Naive thymus-derived CD4-positive, alpha-beta T cell (primary cell): Measurements from ENCODE around the gene CXCL16. TPM values are rescaled to one million over a fixed set of nuclear protein-coding genes. Genes with fewer than 3 reads are reported as not detected.
A peak's percentile ranks its signal among the peaks of the same experiment; 100 is the strongest.
"Not testable (repeated sequence)": the region's sequence is repeated elsewhere in the genome, so short reads cannot be mapped to it uniquely, and the experiment has no call there.

Experiments used
- ATAC-seq: fragments of 150-1000 bp; cut with Tn5 transposase; 2 replicates; pipeline ENCODE4 v1.10.0; 2021; ENCODE audit warnings: mild to moderate bottlenecking, moderate library complexity
- CTCF ChIA-PET: fragments of 350-600 bp; sonication (Branson Sonifier 250); formaldehyde crosslinking; loops from one replicate; lab custom pipeline; 2021; ENCODE audit warnings: antibody characterized with exemption; lab: Charles Lee
- POLR2A ChIA-PET: fragments of 350-600 bp; sonication (Branson Sonifier 250); formaldehyde crosslinking; loops from one replicate; lab custom pipeline; 2021; ENCODE audit warnings: antibody characterized with exemption, inconsistent platforms; lab: Charles Lee
- DNase-seq, 9 donors: peaks; one replicate each; pipeline versions ENCODE4 v3.0.0 to v3.0.0-alpha.2; 2020 to 2022; ENCODE audit warnings: mixed read lengths in 1 of 9
- H3K27ac ChIP-seq: one replicate; pipeline ENCODE4 v1.7.0; 2013; ENCODE audit warnings: mild to moderate bottlenecking, low read depth, low read length, moderate library complexity
- H3K27me3 ChIP-seq, 2 donors: one replicate each; pipeline ENCODE4 v1.7.0; 2013; ENCODE audit warnings: low read length in 2 of 2, mild to moderate bottlenecking in 2 of 2, moderate library complexity in 2 of 2; ENCODE audit not compliant: control insufficient read depth in 2 of 2, insufficient read depth in 2 of 2
- H3K36me3 ChIP-seq, 3 experiments: 1 replicate in 2 of 3; 2 replicates in 1 of 3; pipeline ENCODE4 v1.7.0; 2013; ENCODE audit warnings: low read length in 3 of 3, mild to moderate bottlenecking in 3 of 3, moderate library complexity in 1 of 3; ENCODE audit not compliant: insufficient read depth in 3 of 3, control insufficient read depth in 2 of 3
- H3K4me1 ChIP-seq, 2 donors: one replicate each; pipeline ENCODE4 v1.7.0; 2013; ENCODE audit warnings: low read length in 2 of 2, mild to moderate bottlenecking in 2 of 2, moderate library complexity in 1 of 2; ENCODE audit not compliant: control insufficient read depth in 2 of 2, insufficient read depth in 2 of 2
- H3K4me3 ChIP-seq: 2 replicates; pipeline ENCODE4 v1.7.0; 2013; ENCODE audit warnings: mild to moderate bottlenecking, low read length
- H3K9me3 ChIP-seq, 3 experiments: 1 replicate in 2 of 3; 2 replicates in 1 of 3; pipeline ENCODE4 v1.7.0; 2013; ENCODE audit warnings: low read length in 3 of 3; ENCODE audit not compliant: control insufficient read depth in 2 of 3
- H3K27ac Mint-ChIP-seq, 9 donors: one replicate each; pipeline ENCODE4 v1.8.0; 2020 to 2022; ENCODE audit warnings: mixed read lengths in 9 of 9, mild to moderate bottlenecking in 8 of 9, moderate library complexity in 5 of 9, inconsistent platforms in 2 of 9
- H3K27me3 Mint-ChIP-seq, 5 donors: one replicate each; pipeline ENCODE4 v1.8.0; 2021 to 2022; ENCODE audit warnings: mixed read lengths in 5 of 5, mild to moderate bottlenecking in 1 of 5
- H3K36me3 Mint-ChIP-seq, 5 donors: one replicate each; pipeline ENCODE4 v1.8.0; 2020 to 2022; ENCODE audit warnings: mixed read lengths in 5 of 5, mild to moderate bottlenecking in 3 of 5, inconsistent platforms in 1 of 5
- H3K4me1 Mint-ChIP-seq, 7 donors: one replicate each; pipeline ENCODE4 v1.8.0; 2020 to 2022; ENCODE audit warnings: mixed read lengths in 7 of 7, mild to moderate bottlenecking in 3 of 7, inconsistent platforms in 1 of 7
- H3K4me3 Mint-ChIP-seq, 10 donors: one replicate each; pipeline ENCODE4 v1.8.0; 2020 to 2022; ENCODE audit warnings: mild to moderate bottlenecking in 10 of 10, mixed read lengths in 10 of 10, moderate library complexity in 6 of 10, inconsistent platforms in 2 of 10
- H3K9me3 Mint-ChIP-seq, 11 donors: one replicate each; pipeline ENCODE4 v1.8.0; 2020 to 2022; ENCODE audit warnings: mixed read lengths in 11 of 11, mild to moderate bottlenecking in 4 of 11, inconsistent platforms in 1 of 11, moderate library complexity in 1 of 11
- intact Hi-C, 2 donors: fragments of 100-400 bp; cut with micrococcal nuclease; formaldehyde crosslinking; loops; one replicate each; pipeline ENCODE4 v1.15.1; 2023
- polyA plus RNA-seq, 2 donors: library from polyadenylated mRNA; unstranded; fragments of 300-500 nt; fragmentation: Illumina TruSeq; gene quantifications; one replicate each; pipeline ENCODE4 v1.2.3, GENCODE V29; 2021
- total RNA-seq, 6 experiments: library from RNA in 5 of 6; stranded (reverse) in 5 of 6; gene quantifications; 1 replicate in 5 of 6; 2 replicates in 1 of 6; pipeline ENCODE4 v1.2.3 and lab custom pipeline; 2021 to 2026

The CXCL16 gene
- total and polyA plus RNA-seq, 7 experiments from 2014 or later, result 1.2 to 68.0 (median 3.4) TPM

DNA sequence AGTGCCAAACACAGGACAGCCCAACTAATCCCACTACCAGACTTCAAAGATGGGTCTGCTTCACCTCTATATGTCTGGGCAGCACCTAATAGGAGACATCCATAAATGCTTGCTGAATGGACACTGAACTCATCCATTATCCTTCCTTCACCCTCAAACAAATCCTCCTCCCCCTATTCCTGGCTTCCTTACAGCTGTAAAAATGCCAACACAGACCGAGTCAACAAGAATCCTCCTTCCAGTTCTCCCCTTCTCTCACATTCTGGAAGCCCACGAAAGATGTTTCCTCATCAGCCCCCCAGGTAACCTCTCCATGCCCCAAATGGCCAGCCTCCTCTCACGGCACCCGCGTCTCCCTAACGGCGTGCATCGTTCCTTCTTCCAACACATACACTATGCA is 48.0 kb downstream of the CXCL16 start:
- ChIA-PET CTCF (no interaction called here), POLR2A (interaction anchor here (0.6 kb wide), 1 partner anchor 10 kb away, joined by 3 read pairs; no protein-coding TSS in a partner anchor)
- Mint-ChIP-seq H3K27me3 (no peaks in the 10 kb centered on the region), H3K9me3 (no peaks in the 10 kb centered on the region), H3K27ac (peak overlapping the region in 1 of 9 donors; percentile 58), H3K4me3 (no peak overlapping the region), H3K36me3 (peaks cover 19 to 48% (median 32%) of the 10 kb centered on the region in 5 donors), H3K4me1 (peaks cover 25 to 57% (median 48%) of the 10 kb centered on the region in 7 donors)
- no peaks in the 10 kb centered on the region for H3K27me3 ChIP-seq
- H3K4me3 ChIP-seq, result no peak overlapping the region
- no peaks in the 10 kb centered on the region for H3K9me3 ChIP-seq
- no peak for ATAC-seq
- no peak overlapping the region for H3K27ac ChIP-seq
- intact Hi-C loops, result no loop called here
- peaks cover 0 to 26% (median 0%) of the 10 kb centered on the region in 3 experiments for H3K36me3 ChIP-seq
- no peak for DNase-seq
- peaks cover 0 to 7% of the 10 kb centered on the region in 2 donors for H3K4me1 ChIP-seq

DNA sequence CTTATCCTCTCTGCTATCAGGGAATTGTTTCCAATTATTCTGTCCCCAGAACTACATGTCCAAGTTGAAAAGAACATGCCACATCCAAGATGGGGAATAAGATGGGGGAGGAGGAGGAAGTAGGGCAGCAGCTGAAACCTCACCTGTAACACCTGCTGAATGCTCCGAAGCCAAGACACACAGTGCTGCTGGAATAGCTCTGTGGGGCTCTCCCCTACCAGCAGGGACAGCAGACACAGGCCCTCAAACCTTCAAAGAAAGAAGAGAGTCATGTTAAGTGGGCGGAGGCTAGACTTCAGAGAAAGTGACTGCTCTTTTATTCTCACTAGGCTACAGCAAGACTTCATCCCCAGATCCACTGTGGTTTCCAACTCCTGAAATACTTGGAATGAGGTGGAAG is 49.0 kb downstream of the CXCL16 start:
- ChIA-PET CTCF (interaction anchor here (0.6 kb wide), 1 partner anchor 357 kb away, joined by 7 read pairs; no protein-coding TSS in a partner anchor), POLR2A (interaction anchor here (1.9 kb wide), 1 partner anchor 12 kb away, joined by 4 read pairs; no protein-coding TSS in a partner anchor)
- H3K27ac Mint-ChIP-seq, result peak overlapping the region in 1 of 9 donors; percentile 17
- ATAC-seq (no peak), DNase-seq (no peak)
- Histone ChIP-seq H3K36me3 (peaks cover 0 to 21% (median 0%) of the 10 kb centered on the region in 3 experiments), H3K9me3 (no peaks in the 10 kb centered on the region), H3K4me3 (no peak overlapping the region), H3K27me3 (no peaks in the 10 kb centered on the region), H3K27ac (no peak overlapping the region), H3K4me1 (peaks cover 0 to 2% of the 10 kb centered on the region in 2 donors)
- no peaks in the 10 kb centered on the region for H3K9me3 Mint-ChIP-seq
- no peaks in the 10 kb centered on the region for H3K27me3 Mint-ChIP-seq
- peaks cover 16 to 55% (median 46%) of the 10 kb centered on the region in 7 donors for H3K4me1 Mint-ChIP-seq
- H3K4me3 Mint-ChIP-seq, result no peak overlapping the region
- peaks cover 25 to 46% (median 31%) of the 10 kb centered on the region in 5 donors for H3K36me3 Mint-ChIP-seq
- intact Hi-C loops, result no loop called here

DNA sequence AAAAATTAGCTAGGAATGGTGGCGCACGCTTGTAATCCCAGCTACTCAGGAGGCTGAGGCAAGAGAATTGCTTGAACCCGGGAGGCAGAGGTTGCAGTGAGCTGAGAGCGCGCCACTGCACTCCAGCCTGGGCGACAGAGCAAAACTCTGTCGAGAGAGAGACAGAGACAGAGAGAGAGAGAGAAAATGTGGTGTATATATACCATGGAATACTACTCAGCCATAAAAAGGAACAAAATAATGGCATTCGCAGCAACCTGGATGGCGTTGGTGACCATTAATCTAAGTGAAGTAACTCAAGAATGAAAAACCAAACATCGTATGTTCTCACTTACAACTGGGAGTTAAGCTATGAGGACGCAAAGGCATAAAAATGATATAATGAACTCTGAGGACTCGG is 49.9 kb downstream of the CXCL16 start:
- H3K27ac ChIP-seq, intact Hi-C loops, H3K4me3 Mint-ChIP-seq, H3K27me3 ChIP-seq, H3K4me1 ChIP-seq, DNase-seq, H3K27me3 Mint-ChIP-seq, H3K4me3 ChIP-seq, H3K27ac Mint-ChIP-seq, H3K9me3 ChIP-seq, H3K9me3 Mint-ChIP-seq, ATAC-seq, CTCF ChIA-PET: not testable (repeated sequence)
- peaks cover 13 to 55% (median 46%) of the 10 kb centered on the region in 7 donors for H3K4me1 Mint-ChIP-seq
- peaks cover 25 to 52% (median 36%) of the 10 kb centered on the region in 5 donors for H3K36me3 Mint-ChIP-seq
- H3K36me3 ChIP-seq, result peaks cover 0 to 26% (median 0%) of the 10 kb centered on the region in 3 experiments
- POLR2A ChIA-PET, result interaction anchor here (1.9 kb wide), 1 partner anchor 13 kb away, joined by 4 read pairs; no protein-coding TSS in a partner anchor

GRCh38 chr17:4683739-4684138 is 56.0 kb downstream of the CXCL16 start:
- H3K27me3 Mint-ChIP-seq, intact Hi-C loops, ATAC-seq, DNase-seq, H3K27ac Mint-ChIP-seq, H3K27ac ChIP-seq, H3K4me1 ChIP-seq, H3K4me3 ChIP-seq, H3K4me3 Mint-ChIP-seq, CTCF ChIA-PET, H3K27me3 ChIP-seq, H3K9me3 Mint-ChIP-seq, H3K9me3 ChIP-seq: not testable (repeated sequence)
- peaks cover 10 to 58% (median 19%) of the 10 kb centered on the region in 3 experiments for H3K36me3 ChIP-seq
- H3K36me3 Mint-ChIP-seq, result peaks cover 13 to 58% (median 31%) of the 10 kb centered on the region in 5 donors
- peaks cover 9 to 22% (median 18%) of the 10 kb centered on the region in 7 donors for H3K4me1 Mint-ChIP-seq
- POLR2A ChIA-PET, result interaction anchor here (0.6 kb wide), 1 partner anchor 19 kb away, joined by 3 read pairs; no protein-coding TSS in a partner anchor

Other genes with a start within 250 kb of the CXCL16 start
- gene SPNS2, start 241.0 kb downstream of the CXCL16 start, total RNA-seq, result under 1 TPM in 4 of 5 experiments, not detected in 1; 0.19 to 0.56 (median 0.50) TPM
- not detected for gene SPNS2, start 241.0 kb downstream of the CXCL16 start, polyA plus RNA-seq
- gene MYBBP1A, start 184.5 kb downstream of the CXCL16 start, total RNA-seq, result 10 to 100 TPM; 59.8 to 81.8 (median 77.9) TPM
- gene MYBBP1A, start 184.5 kb downstream of the CXCL16 start, polyA plus RNA-seq, result 10 to 100 TPM; 21.0 to 42.8 TPM
- gene GGT6, start 179.4 kb downstream of the CXCL16 start, total RNA-seq, result not detected
- not detected for gene GGT6, start 179.4 kb downstream of the CXCL16 start, polyA plus RNA-seq
- not detected for gene SMTNL2, start 155.4 kb downstream of the CXCL16 start, total RNA-seq
- not detected for gene SMTNL2, start 155.4 kb downstream of the CXCL16 start, polyA plus RNA-seq
- gene ALOX15, start 98.2 kb downstream of the CXCL16 start, total RNA-seq, result under 1 TPM in 3 of 5 experiments, not detected in 2; 0.44 to 0.60 (median 0.50) TPM
- gene ALOX15, start 98.2 kb downstream of the CXCL16 start, polyA plus RNA-seq, result not detected
- 10 to 100 TPM; 41.4 to 80.4 (median 70.0) TPM for gene PELP1, start 35.8 kb downstream of the CXCL16 start, total RNA-seq
- gene PELP1, start 35.8 kb downstream of the CXCL16 start, polyA plus RNA-seq, result 10 to 100 TPM; 11.6 to 13.2 TPM
- gene ARRB2, start 29.3 kb downstream of the CXCL16 start, total RNA-seq, result 100 to 1,000 TPM; 270 to 601 (median 377) TPM
- 10 to 100 TPM; 34.8 to 35.0 TPM for gene ARRB2, start 29.3 kb downstream of the CXCL16 start, polyA plus RNA-seq
- gene MED11, start 8.5 kb downstream of the CXCL16 start, total RNA-seq, result 10 to 100 TPM; 10.4 to 32.0 (median 25.5) TPM
- 10 to 100 TPM; 43.2 to 73.9 TPM for gene MED11, start 8.5 kb downstream of the CXCL16 start, polyA plus RNA-seq
- 1 to 10 TPM in 2 of 5 experiments, under 1 TPM in 2, not detected in 1; 0.22 to 5.2 (median 1.4) TPM for gene ZMYND15, start 95 bp downstream of the CXCL16 start, total RNA-seq
- not detected for gene ZMYND15, start 95 bp downstream of the CXCL16 start, polyA plus RNA-seq
- not detected for gene TM4SF5, start 32.0 kb upstream of the CXCL16 start, total RNA-seq
- not detected for gene TM4SF5, start 32.0 kb upstream of the CXCL16 start, polyA plus RNA-seq
- gene VMO1, start 46.4 kb upstream of the CXCL16 start, total RNA-seq, result 1 to 10 TPM in 1 of 5 experiments, under 1 TPM in 1, not detected in 3; 0.66 to 3.0 TPM
- gene VMO1, start 46.4 kb upstream of the CXCL16 start, polyA plus RNA-seq, result not detected
- gene GLTPD2, start 49.0 kb upstream of the CXCL16 start, total RNA-seq, result under 1 TPM in 1 of 5 experiments, not detected in 4; 0.39 TPM
- gene GLTPD2, start 49.0 kb upstream of the CXCL16 start, polyA plus RNA-seq, result under 1 TPM in 1 of 2 donors, not detected in 1; 0.39 TPM
- gene PSMB6, start 56.2 kb upstream of the CXCL16 start, total RNA-seq, result 100 to 1,000 TPM in 1 of 5 experiments, 10 to 100 TPM in 4; 42.3 to 133 (median 44.0) TPM
- 100 to 1,000 TPM; 215 to 273 TPM for gene PSMB6, start 56.2 kb upstream of the CXCL16 start, polyA plus RNA-seq
- gene PLD2, start 67.2 kb upstream of the CXCL16 start, total RNA-seq, result 10 to 100 TPM; 22.9 to 42.7 (median 26.8) TPM
- gene PLD2, start 67.2 kb upstream of the CXCL16 start, polyA plus RNA-seq, result 1 to 10 TPM; 1.5 to 2.2 TPM
- gene MINK1, start 93.4 kb upstream of the CXCL16 start, total RNA-seq, result 100 to 1,000 TPM in 4 of 5 experiments, 10 to 100 TPM in 1; 88.8 to 142 (median 125) TPM
- 10 to 100 TPM in 1 of 2 donors, 1 to 10 TPM in 1; 8.3 to 20.4 TPM for gene MINK1, start 93.4 kb upstream of the CXCL16 start, polyA plus RNA-seq
- gene C17orf107, start 159.6 kb upstream of the CXCL16 start, total RNA-seq, result 10 to 100 TPM in 2 of 5 experiments, 1 to 10 TPM in 2, under 1 TPM in 1; 0.82 to 37.2 (median 5.9) TPM
- 1 to 10 TPM in 1 of 2 donors, under 1 TPM in 1; 0.95 to 1.1 TPM for gene C17orf107, start 159.6 kb upstream of the CXCL16 start, polyA plus RNA-seq
- 1 to 10 TPM in 3 of 5 experiments, under 1 TPM in 2; 0.34 to 6.5 (median 1.0) TPM for gene CHRNE, start 163.2 kb upstream of the CXCL16 start, total RNA-seq
- gene CHRNE, start 163.2 kb upstream of the CXCL16 start, polyA plus RNA-seq, result under 1 TPM in 1 of 2 donors, not detected in 1; 0.24 TPM
- 1 to 10 TPM in 1 of 5 experiments, not detected in 4; 1.6 TPM for gene GP1BA, start 192.3 kb upstream of the CXCL16 start, total RNA-seq
- not detected for gene GP1BA, start 192.3 kb upstream of the CXCL16 start, polyA plus RNA-seq
- 10 to 100 TPM; 27.0 to 82.6 (median 44.1) TPM for gene SLC25A11, start 200.1 kb upstream of the CXCL16 start, total RNA-seq
- gene SLC25A11, start 200.1 kb upstream of the CXCL16 start, polyA plus RNA-seq, result 10 to 100 TPM; 57.8 to 86.8 TPM
- gene RNF167, start 200.3 kb upstream of the CXCL16 start, total RNA-seq, result 100 to 1,000 TPM in 4 of 5 experiments, 10 to 100 TPM in 1; 97.3 to 248 (median 148) TPM
- gene RNF167, start 200.3 kb upstream of the CXCL16 start, polyA plus RNA-seq, result 10 to 100 TPM; 25.3 to 28.0 TPM
- gene PFN1, start 208.6 kb upstream of the CXCL16 start, total RNA-seq, result 1,000 to 10,000 TPM in 1 of 5 experiments, 100 to 1,000 TPM in 4; 430 to 2,132 (median 445) TPM
- gene PFN1, start 208.6 kb upstream of the CXCL16 start, polyA plus RNA-seq, result 1,000 to 10,000 TPM; 1,617 to 1,727 TPM
- gene ENO3, start 211.2 kb upstream of the CXCL16 start, total RNA-seq, result 10 to 100 TPM; 21.5 to 56.3 (median 31.8) TPM
- gene ENO3, start 211.2 kb upstream of the CXCL16 start, polyA plus RNA-seq, result 1 to 10 TPM in 1 of 2 donors, under 1 TPM in 1; 0.87 to 1.8 TPM
- 10 to 100 TPM; 41.6 to 59.6 (median 42.6) TPM for gene SPAG7, start 227.9 kb upstream of the CXCL16 start, total RNA-seq
- gene SPAG7, start 227.9 kb upstream of the CXCL16 start, polyA plus RNA-seq, result 100 to 1,000 TPM in 1 of 2 donors, 10 to 100 TPM in 1; 96.9 to 119 TPM
- 10 to 100 TPM; 55.2 to 90.0 (median 64.1) TPM for gene CAMTA2, start 247.7 kb upstream of the CXCL16 start, total RNA-seq
- gene CAMTA2, start 247.7 kb upstream of the CXCL16 start, polyA plus RNA-seq, result 10 to 100 TPM in 1 of 2 donors, 1 to 10 TPM in 1; 9.7 to 20.5 TPM